PC-9 (cell line): ENCODE results near the gene OR8H1.

ENCODE experiments used
- CTCF ChIP-seq: fragments of 200-600 bp; sonication (generic); conservative IDR thresholded peaks from 2 replicates; pipeline ENCODE4 v1.6.1; 2017; ENCODE audit warnings: mixed run types, antibody characterized with exemption, mild to moderate bottlenecking, moderate library complexity
- EZH2 ChIP-seq: fragments of 200-600 bp; sonication (generic); IDR thresholded peaks from 2 replicates; pipeline ENCODE4 v1.8.0; 2017; ENCODE audit warnings: antibody characterized with exemption, low read depth

GRCh38 chr11:56340289-56340688, 48.2 kb upstream of the OR8H1 start:
- TF ChIP-seq EZH2 (no peak), CTCF (no peak)
